ENCODE results near the gene ELP1. TPM values are rescaled to one million over a fixed set of nuclear protein-coding genes. Genes with fewer than 3 reads are reported as not detected.
"Not testable (repeated sequence)": the region's sequence is repeated elsewhere in the genome, so short reads cannot be mapped to it uniquely, and the experiment has no call there.

Gene ELP1
- total RNA-seq, 1 experiment from 2014 or later: 40.0 TPM

DNA sequence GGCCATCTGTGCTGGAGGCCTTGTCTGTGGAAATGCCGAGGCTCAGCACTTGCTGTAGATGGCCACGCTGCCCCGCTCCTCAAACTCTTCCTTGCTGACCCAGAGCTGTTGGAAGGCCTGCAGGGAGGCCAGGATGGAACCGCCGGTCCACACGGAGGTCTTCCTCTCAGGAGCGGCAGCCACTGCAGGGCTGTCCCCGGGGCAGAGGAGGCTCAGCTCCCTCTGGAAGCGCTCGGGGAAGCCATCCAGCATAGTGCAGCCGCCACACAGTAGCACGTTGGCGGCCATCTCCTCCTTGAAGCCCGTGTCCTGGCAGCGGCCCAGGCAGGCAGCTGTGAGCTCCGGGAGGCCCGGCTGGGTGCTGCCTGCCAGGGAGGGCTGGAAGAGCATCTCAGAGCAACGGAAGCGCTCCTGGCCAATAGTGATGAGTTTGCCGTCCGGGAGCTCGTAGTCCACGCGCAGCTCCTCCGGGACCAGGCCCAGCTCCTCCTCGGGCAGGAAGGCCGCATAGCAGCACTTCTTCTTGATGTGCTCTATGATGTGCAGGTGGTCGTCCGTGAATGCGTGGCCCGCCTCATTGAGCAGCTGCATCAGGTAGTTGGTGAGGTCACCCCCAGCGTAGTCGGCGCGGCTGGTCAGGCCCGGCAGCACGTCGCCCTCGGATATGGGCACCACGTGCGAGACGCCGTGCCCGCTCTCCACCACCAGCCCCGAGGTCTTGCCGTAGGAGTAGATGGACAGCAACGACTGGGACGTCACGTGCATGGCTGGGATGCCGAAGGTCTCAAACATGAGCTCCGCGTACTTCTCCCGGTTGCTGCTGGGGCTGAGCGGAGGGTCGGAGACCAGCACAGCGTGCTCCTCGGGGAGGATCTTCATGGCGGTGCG, 79.0 kb downstream of the ELP1 start:
- DNase-seq (ENCODE audit: low spot score): no peak

DNA sequence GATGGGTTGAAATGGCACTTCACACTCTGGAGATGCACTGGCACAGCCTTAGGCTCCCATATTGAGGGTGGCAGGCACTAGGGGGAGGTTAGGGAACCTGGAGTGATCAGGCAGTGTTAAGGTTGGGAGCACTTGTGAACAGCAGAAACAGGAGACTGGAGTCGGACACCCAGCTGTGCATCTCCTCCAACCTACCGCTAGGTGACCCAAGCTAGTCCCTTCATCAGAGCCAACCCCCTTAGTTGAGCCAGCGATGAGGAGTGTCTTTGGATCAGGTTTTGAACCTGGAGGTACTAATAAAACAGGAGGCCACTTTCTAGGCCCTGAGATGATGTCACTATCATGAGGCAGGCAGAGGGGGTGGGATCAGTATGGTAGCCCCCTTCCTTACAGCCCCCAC, 79.8 kb downstream of the ELP1 start:
- DNase-seq (ENCODE audit: low spot score): no peak

- no peak for DNase-seq (ENCODE audit: low spot score)
Observed at GRCh38 chr9:108852079-108852478, 81.8 kb downstream of the ELP1 start.

DNA sequence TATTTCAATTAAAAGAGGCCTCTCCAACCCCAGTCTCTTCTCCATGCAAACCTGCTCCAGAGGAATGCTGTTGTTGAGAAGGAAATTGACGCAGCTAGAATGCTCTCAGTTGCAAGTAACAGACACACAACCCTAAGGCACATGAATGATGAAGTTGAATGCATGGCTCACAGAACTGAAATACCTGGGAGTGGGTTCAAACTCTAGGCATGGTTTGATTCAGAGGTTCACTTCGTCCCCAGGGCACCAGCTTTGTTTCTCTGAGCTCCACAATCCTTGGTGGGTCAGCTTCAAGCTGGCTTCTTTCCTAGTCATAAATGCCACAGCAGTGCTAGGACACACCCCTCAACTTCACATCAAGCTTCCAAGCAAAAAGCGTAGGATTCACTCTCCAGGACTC, 82.8 kb downstream of the ELP1 start:
- DNase-seq (ENCODE audit: low spot score): no peak

GRCh38 chr9:108850293-108850897, 83.5 kb downstream of the ELP1 start:
- no peak for DNase-seq (ENCODE audit: low spot score)

DNA sequence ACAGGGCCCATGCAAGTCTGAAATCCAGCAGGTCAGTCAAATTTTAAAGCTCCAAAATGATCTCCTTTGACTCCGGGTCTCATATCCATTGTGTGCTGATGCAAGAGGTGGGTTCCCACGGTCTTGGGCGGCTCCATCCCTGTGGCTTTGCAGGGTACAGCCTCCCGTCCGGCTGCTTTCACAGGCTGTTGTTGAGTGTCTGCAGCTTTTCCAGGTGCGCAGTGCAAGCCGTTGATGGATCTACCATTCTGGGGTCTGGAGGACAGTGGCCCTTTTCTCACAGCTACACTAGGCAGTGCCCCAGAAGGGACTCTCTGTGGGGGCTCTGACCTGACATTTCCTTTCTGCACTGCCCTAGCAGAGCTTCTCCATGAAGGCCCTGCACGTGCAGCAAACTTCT, 85.6 kb downstream of the ELP1 start:
- not testable (repeated sequence) for DNase-seq (ENCODE audit: low spot score)

- DNase-seq (ENCODE audit: low spot score): no peak
Observed at GRCh38 chr9:108845947-108846346, 88.0 kb downstream of the ELP1 start.

DNA sequence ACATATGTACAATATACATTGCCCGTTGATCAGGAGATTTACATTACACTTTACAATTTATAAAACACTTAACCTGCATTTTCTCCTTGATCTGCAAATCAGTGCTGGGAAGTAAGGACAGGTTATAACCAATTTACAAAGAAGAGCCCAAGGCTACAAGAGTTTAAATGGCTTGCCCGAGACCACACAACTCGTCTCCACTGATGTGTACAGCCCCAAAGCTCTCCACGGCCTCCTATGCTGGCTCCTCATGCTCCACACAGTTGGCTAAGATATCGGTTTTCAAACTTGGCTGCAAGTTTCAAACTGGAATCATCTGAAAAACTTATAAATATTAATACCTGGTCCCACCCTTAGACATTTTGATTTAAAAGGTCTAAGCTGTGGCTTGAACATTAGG, 88.4 kb downstream of the ELP1 start:
- DNase-seq (ENCODE audit: low spot score): no peak

DNA sequence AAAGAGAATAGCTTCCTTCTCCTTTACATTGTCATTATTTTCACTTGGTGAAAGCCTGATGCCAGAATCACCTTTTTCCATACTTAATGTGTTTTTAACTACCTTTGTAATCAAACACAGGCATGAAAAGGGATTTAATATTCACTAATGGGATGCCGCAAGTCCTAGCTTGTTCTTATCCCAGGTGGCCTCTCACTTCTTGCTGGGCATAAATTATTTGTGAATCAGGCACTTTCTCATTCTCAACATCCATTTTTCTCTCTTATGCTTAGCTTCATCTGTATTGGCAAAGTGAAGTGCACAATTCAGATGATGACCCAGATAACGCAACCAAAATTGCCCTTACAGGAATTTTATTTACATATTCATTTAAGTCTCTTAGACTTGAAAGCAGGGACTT, 89.1 kb downstream of the ELP1 start:
- no peak for DNase-seq (ENCODE audit: low spot score)

- no peak for DNase-seq (ENCODE audit: low spot score)
Observed at GRCh38 chr9:108844391-108844790, 89.5 kb downstream of the ELP1 start.

DNA sequence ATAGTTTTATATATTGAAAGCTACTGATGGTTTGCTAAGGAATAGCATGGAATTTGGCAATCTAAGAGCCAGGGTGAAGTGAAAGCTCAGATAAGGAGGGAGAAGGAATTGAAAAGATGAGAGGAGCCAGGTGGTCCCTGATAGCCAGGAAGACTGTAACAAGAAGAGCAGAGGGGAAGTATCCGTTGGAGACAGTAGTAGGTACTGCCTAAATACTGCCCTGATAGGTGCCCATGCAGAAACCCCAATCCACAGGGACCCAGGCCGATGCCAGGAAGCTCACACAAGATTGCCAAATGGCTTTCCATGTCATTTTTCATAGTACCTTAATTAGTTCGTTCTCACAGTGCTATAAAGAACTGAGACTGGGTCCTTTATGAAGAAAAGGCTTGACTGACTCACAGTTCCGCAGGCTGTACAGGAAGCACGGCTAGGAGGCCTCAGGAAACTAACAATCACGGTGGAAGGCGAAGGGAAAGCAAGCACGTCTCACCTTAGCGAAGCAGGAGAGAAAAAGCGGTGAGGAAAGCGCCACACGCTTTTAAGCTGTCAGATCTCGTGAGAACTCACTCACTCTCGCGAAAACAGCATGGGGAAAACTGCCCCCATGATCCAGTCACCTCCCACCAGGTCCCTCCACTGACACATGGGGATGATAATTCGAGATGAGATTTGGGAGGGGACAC, 91.2 kb downstream of the ELP1 start:
- no peak for DNase-seq (ENCODE audit: low spot score)

DNA sequence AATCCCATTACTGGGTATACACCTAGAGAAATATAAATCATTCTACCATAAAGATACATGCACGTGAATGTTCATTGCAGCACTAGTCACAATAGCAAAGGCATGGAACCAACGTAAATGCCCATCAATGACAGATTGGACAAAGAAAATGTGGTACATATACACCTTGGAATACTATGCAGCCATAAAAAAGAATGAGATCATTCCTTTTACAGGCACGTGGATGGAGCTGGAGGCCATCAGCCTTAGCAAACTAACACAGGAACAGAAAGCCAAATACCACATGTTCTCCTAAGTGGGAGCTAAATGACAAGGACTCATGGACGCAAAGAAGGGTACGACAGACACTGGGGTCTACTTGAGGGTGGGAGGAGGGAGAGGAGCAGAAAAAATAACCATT, 94.4 kb downstream of the ELP1 start:
- not testable (repeated sequence) for DNase-seq (ENCODE audit: low spot score)

DNA sequence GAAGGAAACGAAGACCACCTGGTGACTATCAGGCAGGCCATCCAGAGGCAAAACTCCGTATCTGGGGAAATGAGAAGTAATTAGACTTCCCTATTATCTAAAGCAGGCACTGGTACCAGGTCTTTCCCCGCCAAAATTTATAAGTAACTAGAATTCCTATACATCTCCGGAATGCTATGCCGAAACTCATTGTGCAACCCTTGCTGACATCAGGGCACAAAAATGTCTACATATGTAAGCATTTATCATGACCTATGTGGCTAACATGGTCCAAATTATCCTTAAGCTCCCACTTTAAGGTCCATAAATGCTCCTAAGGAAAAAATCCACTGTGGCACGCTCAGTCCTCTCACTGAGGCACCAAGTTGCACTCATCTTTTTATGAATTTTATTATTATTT, 95.9 kb downstream of the ELP1 start:
- DNase-seq (ENCODE audit: low spot score): no peak

- peak; percentile 32 for DNase-seq (ENCODE audit: low spot score)
Observed at GRCh38 chr9:108837530-108837929, 96.4 kb downstream of the ELP1 start.

DNA sequence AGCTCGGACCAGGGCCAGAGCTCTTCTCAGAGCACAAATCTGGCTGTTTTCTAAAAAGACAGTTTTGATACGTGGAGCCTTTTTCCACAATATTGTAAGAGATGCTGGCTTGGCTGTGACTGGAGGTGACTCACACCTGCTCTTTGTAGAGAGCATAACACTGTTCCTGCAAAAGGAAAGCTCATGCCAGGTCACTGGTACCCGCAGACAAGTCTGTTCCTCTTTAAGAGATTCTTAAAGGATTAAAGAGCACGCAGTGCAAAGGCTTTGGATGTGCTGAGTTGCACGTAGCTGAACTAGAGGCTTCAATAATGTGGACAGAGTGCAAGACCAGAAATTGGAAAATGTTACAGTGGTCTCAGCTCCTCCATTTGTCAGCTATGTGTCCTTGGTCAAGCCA, 97.1 kb downstream of the ELP1 start:
- peak; percentile 21 for DNase-seq (ENCODE audit: low spot score)

DNA sequence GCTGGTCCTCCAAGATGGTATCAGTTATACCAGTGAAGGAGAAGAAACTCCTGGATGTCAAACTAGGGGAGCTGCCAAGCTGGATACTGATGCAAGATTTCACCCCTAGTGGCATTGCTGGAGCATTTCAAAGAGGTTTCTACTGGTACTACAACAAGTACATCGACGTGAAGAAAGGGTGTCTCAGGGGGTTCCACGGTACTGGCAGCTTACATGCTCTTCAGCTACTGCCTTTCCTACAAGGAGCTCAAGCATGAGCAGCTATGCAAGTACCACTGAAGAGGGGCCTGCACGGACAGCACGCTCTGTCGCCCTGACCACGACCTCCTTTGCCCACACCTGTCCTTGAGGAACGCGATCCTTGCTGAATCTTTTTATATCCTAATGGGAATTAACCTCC, 97.6 kb downstream of the ELP1 start:
- DNase-seq (ENCODE audit: low spot score): no peak

DNA sequence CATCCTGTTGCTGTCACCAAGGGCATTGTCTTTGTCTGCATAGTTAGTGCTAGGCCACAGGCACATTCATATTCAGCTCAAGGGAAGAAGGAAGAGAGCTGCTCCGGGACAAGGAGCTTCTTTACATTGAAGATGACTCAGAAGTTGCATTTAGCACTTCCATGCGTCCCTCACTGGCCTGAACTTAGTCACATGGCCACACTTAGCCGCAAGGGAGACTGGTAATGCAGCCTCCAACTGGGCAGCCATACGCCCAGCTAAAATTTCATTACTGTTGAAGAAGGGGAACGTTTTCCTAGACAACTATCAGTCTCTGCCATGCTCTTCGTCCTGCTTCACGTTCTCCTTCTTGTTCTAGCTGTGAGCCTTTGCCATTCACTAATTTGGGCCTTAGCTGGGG, 98.1 kb downstream of the ELP1 start:
- no peak for DNase-seq (ENCODE audit: low spot score)

GRCh38 chr9:108834959-108835665, 98.8 kb downstream of the ELP1 start:
- DNase-seq (ENCODE audit: low spot score): no peak

DNA sequence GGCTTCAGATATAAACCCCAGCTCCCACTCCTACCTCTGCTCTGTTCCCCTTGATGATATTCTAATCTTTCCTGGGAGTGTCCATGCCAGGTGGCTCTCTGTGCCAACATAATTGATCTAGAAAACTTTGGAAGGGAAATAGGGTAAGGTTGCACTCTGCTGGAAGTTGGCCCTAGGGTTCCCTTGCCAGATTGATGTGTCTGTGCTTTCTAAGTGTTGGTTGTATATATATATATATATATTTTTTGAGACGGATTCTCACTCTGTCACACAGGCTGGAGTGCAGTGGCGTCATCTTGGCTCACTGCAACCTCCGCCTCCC, 101.8 kb downstream of the ELP1 start:
- DNase-seq (ENCODE audit: low spot score): no peak

DNA sequence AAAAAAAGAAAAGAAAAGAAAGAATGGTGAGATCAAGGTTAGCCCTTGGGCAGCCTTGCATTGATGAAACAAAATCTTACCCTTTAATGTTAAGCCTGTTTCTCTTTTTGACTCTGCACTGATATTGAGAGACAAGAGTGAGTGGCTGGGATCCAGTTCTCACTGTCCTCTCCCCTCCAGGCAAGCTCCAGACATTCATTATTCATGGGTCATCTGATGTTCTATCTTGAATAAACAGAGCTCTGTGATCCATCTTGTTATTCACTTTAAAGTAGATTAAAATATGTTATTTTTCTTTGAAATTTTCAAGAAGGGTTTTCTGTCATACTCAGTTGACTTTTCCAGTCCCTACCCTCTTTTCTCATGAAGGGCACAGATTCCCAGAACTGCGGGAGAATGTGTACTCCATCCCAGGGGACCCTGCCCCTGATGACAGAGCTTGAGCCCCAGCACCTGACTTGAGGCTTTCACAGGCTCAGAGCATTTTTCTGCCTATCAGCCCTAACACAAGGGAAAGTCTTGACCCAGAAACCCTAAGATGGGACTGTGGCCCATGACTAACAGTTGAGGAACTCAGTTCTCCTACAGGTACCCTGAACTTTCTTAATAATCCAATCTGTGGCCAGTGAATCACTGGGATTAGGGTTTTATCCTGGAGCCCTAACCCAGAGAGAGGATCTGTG, 102.3 kb downstream of the ELP1 start:
- no peak for DNase-seq (ENCODE audit: low spot score)

DNA sequence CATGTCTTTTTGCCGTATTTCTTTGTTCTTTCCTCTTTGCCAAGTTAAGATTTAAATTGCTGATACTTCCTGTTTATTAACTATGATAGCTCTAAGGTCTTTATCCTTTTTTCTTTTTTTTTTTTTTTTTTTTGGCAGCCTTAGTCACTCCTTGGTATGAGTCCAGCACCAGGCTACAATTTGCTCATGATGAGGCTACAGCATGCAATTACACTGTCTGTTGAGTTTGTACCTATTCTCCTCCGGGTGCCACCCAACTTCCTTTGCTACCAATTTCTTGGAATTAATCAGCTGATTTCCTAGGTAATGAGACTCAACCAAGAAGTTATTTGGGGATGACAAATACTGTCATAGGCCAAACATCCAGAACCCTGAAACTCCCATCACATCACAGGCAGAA, 103.7 kb downstream of the ELP1 start:
- DNase-seq (ENCODE audit: low spot score): no peak

DNA sequence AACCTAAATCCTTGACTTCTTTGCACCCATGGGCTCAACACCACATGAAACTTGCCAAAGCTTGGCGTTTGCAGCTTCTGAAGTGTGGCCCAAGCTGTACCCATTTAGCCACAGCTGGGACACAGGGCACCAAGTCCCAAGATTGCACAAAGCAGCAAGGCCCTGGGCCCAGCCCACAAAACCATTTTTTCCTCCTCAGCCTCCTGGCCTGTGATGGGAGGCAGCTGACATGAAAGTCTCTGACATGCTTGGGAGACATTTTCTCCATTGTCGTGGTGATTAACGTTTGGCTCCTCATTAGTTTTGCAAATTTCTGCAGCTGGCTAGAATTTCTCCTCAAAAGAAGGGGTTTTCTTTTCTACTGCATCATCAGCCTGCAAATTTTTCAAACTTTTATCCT, 110.1 kb downstream of the ELP1 start:
- DNase-seq (ENCODE audit: low spot score): no peak

All from A172 (cell line).